Kidney (tissue), 14 donors: ENCODE data around the gene TNRC18. TPM values are rescaled to one million over a fixed set of nuclear protein-coding genes. Genes with fewer than 3 reads are reported as not detected.

Source experiments
- DNase-seq, 5 donors: peaks; one replicate each; pipeline ENCODE4 v3.0.0-alpha.2; 2013 to 2020
- FAIRE-seq: peaks from 2 replicates; lab custom pipeline; 2012; peaks lifted over from hg19 to GRCh38; lab: Jason Lieb, UNC
- H3K27ac ChIP-seq, 2 donors: one replicate each; pipeline ENCODE4 v1.7.0; 2013; ENCODE audit warnings: low read depth in 2 of 2, low read length in 2 of 2, inconsistent platforms in 1 of 2
- H3K27me3 ChIP-seq: one replicate; pipeline ENCODE4 v1.7.1; 2013; ENCODE audit warnings: low read length, inconsistent platforms; ENCODE audit not compliant: control insufficient read depth, insufficient read depth
- H3K36me3 ChIP-seq, 3 donors: one replicate each; pipeline versions ENCODE4 v1.7.0 to v1.7.1; 2013; ENCODE audit warnings: low read length in 3 of 3, control low read depth in 1 of 3, inconsistent platforms in 1 of 3; ENCODE audit not compliant: insufficient read depth in 3 of 3, control insufficient read depth in 2 of 3
- H3K4me1 ChIP-seq, 3 donors: one replicate each; pipeline versions ENCODE4 v1.7.0 to v1.7.1; 2013; ENCODE audit warnings: low read length in 3 of 3, inconsistent platforms in 1 of 3, low read depth in 1 of 3; ENCODE audit not compliant: control insufficient read depth in 2 of 3, insufficient read depth in 2 of 3
- H3K4me3 ChIP-seq, 3 donors: one replicate each; pipeline versions ENCODE4 v1.7.0 to v1.8.1; 2013; ENCODE audit warnings: low read length in 3 of 3, control low read depth in 1 of 3, inconsistent platforms in 1 of 3
- H3K9ac ChIP-seq, 3 donors: one replicate each; pipeline versions ENCODE4 v1.7.0 to v1.7.1; 2013; ENCODE audit warnings: low read length in 3 of 3, control low read depth in 1 of 3, inconsistent platforms in 1 of 3
- H3K9me3 ChIP-seq, 3 donors: one replicate each; pipeline versions ENCODE4 v1.7.0 to v1.7.1; 2013; ENCODE audit warnings: low read length in 3 of 3, control low read depth in 1 of 3, inconsistent platforms in 1 of 3; ENCODE audit not compliant: control insufficient read depth in 2 of 3, insufficient read depth in 1 of 3
- CTCF ChIP-seq: IDR thresholded peaks from 3 replicates; pipeline ENCODE4 v1.5.1; 2012; ENCODE audit warnings: mild to moderate bottlenecking, moderate library complexity, borderline replicate concordance; ENCODE audit not compliant: insufficient read depth; ENCODE audit errors: extremely low read depth
- intact Hi-C: fragments of 100-400 bp; cut with DNase I; formaldehyde crosslinking; loops from one replicate; pipeline ENCODE4 v1.11.1; 2022
- polyA plus RNA-seq: library from polyadenylated mRNA; stranded (reverse); fragments of 350-450 nt; fragmentation: Illumina TruSeq; extraction: RNeasy Lipid Tissue Mini Kit (QIAGEN cat#74804); gene quantifications from one replicate; pipeline ENCODE4 v1.2.3, GENCODE V29; 2014; ENCODE audit warnings: low read depth, low replicate concordance; ENCODE audit not compliant: insufficient read depth
- total RNA-seq: library from RNA; stranded (reverse); fragmentation: NEBNext Ultra II Directional; extraction: Animal tissue kit (Norgen Biotek cat#: 25700); gene quantifications from one replicate; pipeline ENCODE4 v1.2.1, GENCODE V29; 2021
- donor health status: control.
- donor health status: control.
- donor health status: control.
- donor health status: control.
- donor health status: control.
- donor health status: DM: yes; HTN: yes; CAD: no.
- donor health status: Normal renal cell carcinoma (clear cell type).

Gene TNRC18
- total and polyA plus RNA-seq, 2 donors from 2014 or later: 12.5 to 125 TPM

DNA sequence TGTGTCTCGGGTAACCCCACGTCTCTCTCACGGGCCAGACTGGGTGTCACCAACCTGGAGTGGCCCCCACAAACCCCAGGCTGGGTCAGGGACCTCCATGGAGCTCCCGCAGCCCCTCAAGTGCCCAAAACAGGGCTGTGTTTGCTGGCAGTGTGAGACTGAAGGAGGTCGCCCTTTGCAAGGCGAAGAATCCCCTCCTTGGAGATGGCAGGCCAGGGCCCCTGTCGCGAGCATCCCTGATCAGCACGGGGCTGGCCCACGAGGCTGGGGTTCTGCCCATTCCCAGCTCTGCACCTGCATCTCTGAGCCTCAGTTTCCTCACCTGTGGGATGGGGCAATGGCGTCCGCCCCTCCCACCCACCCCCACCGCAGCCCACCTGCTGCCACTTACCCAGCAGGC is 78.5 kb downstream of the TNRC18 start:
- Histone ChIP-seq H3K4me3 (no peak overlapping the region), H3K9ac (no peak overlapping the region), H3K36me3 (peaks cover 6 to 40% (median 23%) of the 10 kb centered on the region in 3 donors), H3K27me3 (no peaks in the 10 kb centered on the region), H3K9me3 (peaks cover 0 to 8% (median 0%) of the 10 kb centered on the region in 3 donors), H3K4me1 (no peaks in the 10 kb centered on the region), H3K27ac (no peak overlapping the region)
- TF ChIP-seq CTCF: no peak
- DNase-seq (peak in 1 of 5 donors; percentile 56), FAIRE-seq (no peak)
- intact Hi-C loops: no loop called here

GRCh38 chr7:5344342-5344741 is 79.3 kb downstream of the TNRC18 start:
- no peak for FAIRE-seq
- Histone ChIP-seq H3K9me3 (peaks cover 0 to 8% (median 0%) of the 10 kb centered on the region in 3 donors), H3K4me3 (no peak overlapping the region), H3K27me3 (no peaks in the 10 kb centered on the region), H3K9ac (no peak overlapping the region), H3K4me1 (no peaks in the 10 kb centered on the region), H3K27ac (no peak overlapping the region), H3K36me3 (peaks cover 6 to 38% (median 24%) of the 10 kb centered on the region in 3 donors)
- no peak for TF ChIP-seq CTCF
- intact Hi-C loops: no loop called here
- no peak for DNase-seq

DNA sequence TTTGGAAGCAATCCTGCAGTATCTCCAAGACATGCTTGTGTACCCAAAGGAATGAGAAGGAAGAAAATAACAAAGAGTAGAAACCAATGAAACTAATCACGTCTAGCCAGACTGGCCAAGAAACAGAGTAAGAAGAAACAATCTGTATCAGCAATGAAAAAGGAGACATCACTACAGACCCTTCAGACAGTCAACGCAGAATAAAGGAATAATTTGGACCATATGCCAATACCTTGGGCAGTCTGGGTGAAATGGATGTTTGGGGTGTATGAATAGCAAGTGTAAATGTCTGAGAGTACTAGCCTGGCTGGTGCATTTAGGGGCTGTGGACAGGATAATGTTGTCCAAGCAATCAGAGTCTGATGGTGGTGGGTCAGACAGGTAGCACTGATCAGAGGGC is 79.8 kb downstream of the TNRC18 start:
- no peak overlapping the region for H3K9ac ChIP-seq
- H3K4me1 ChIP-seq: no peaks in the 10 kb centered on the region
- FAIRE-seq (no peak), DNase-seq (no peak)
- peaks cover 6 to 37% (median 24%) of the 10 kb centered on the region in 3 donors for H3K36me3 ChIP-seq
- intact Hi-C loops: no loop called here
- H3K9me3 ChIP-seq: peaks cover 0 to 8% (median 0%) of the 10 kb centered on the region in 3 donors
- H3K27ac ChIP-seq: no peak overlapping the region
- H3K27me3 ChIP-seq: no peaks in the 10 kb centered on the region
- H3K4me3 ChIP-seq: no peak overlapping the region
- TF ChIP-seq CTCF: no peak

DNA sequence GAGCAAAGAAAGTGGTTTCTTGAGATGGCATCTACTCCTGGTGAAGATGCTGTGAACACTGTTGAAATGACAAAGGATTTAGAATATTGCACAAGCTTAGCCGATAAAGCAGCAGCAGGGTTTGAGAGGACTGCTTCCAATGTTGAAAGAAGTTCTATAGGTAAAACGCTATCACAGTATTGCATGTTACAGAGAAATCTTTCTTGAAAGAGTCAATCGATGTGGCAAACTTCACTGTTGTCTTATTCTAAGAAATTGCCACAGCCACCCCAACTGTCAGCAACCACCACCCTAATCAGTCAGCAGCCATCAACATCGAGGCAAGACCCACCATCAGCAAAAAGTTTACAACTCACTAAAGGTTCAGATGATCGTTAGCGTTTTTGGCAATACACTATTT is 81.0 kb downstream of the TNRC18 start:
- no peak overlapping the region for H3K4me3 ChIP-seq
- FAIRE-seq: no peak
- intact Hi-C loops: no loop called here

More for the DNA sequence above, 81.0 kb downstream of the TNRC18 start:
- H3K9me3 ChIP-seq: peaks cover 0 to 8% (median 0%) of the 10 kb centered on the region in 3 donors
- no peak overlapping the region for H3K27ac ChIP-seq
- no peak for TF ChIP-seq CTCF
- no peak for DNase-seq
- no peaks in the 10 kb centered on the region for H3K4me1 ChIP-seq
- H3K9ac ChIP-seq: no peak overlapping the region
- no peaks in the 10 kb centered on the region for H3K27me3 ChIP-seq
- peaks cover 6 to 42% (median 24%) of the 10 kb centered on the region in 3 donors for H3K36me3 ChIP-seq
